NOMO-1 treated with DMSO at 0.1 percent for 48 hours (cell line): ENCODE results near the gene MIAT.
A peak's percentile ranks its signal among the peaks of the same experiment; 100 is the strongest.

Experiments
- DNase-seq: peaks from one replicate; lab custom pipeline; 2025; ENCODE audit not compliant: unreplicated experiment; lab: John Stamatoyannopoulos, UW

MIAT gene

GRCh38 chr22:26665813-26666231 lies 8.4 kb downstream of the MIAT start:
- no peak for DNase-seq

GRCh38 chr22:26667140-26667539 lies 9.8 kb downstream of the MIAT start:
- DNase-seq, result no peak

GRCh38 chr22:26669060-26669481 lies 11.7 kb downstream of the MIAT start:
- DNase-seq, result no peak

GRCh38 chr22:26670459-26670858 lies 13.1 kb downstream of the MIAT start:
- no peak for DNase-seq

GRCh38 chr22:26671317-26672059 lies 14.1 kb downstream of the MIAT start:
- no peak for DNase-seq

GRCh38 chr22:26672060-26672471 lies 14.7 kb downstream of the MIAT start:
- DNase-seq, result no peak

GRCh38 chr22:26672590-26673468 lies 15.4 kb downstream of the MIAT start:
- peak; percentile 100 for DNase-seq

GRCh38 chr22:26673486-26673885 lies 16.1 kb downstream of the MIAT start:
- no peak for DNase-seq

GRCh38 chr22:26674211-26675190 lies 17.1 kb downstream of the MIAT start:
- no peak for DNase-seq

- no peak for DNase-seq
Measured at GRCh38 chr22:26675687-26676268, 18.4 kb downstream of the MIAT start.

- no peak for DNase-seq
Measured at GRCh38 chr22:26677217-26677616, 19.8 kb downstream of the MIAT start.

GRCh38 chr22:26679003-26679629 lies 21.7 kb downstream of the MIAT start:
- DNase-seq, result peak; percentile 49

GRCh38 chr22:26680485-26680884 lies 23.1 kb downstream of the MIAT start:
- no peak for DNase-seq

- no peak for DNase-seq
Measured at GRCh38 chr22:26681395-26681821, 24.0 kb downstream of the MIAT start.

GRCh38 chr22:26684168-26684567 lies 26.8 kb downstream of the MIAT start:
- DNase-seq, result no peak

- DNase-seq, result no peak
Measured at GRCh38 chr22:26685601-26686000, 28.2 kb downstream of the MIAT start.

GRCh38 chr22:26687439-26687838 lies 30.1 kb downstream of the MIAT start:
- DNase-seq, result no peak

- no peak for DNase-seq
Measured at GRCh38 chr22:26689513-26690301, 32.3 kb downstream of the MIAT start.

- DNase-seq, result no peak
Measured at GRCh38 chr22:26690654-26691376, 33.4 kb downstream of the MIAT start.
